GM10847 (cell line): ENCODE data around the gene IFT172.

ENCODE experiments used
- POLR2A ChIP-seq: IDR thresholded peaks from 2 replicates; pipeline ENCODE4 v1.6.1; 2011; ENCODE audit not compliant: insufficient read length; ENCODE audit errors: extremely low read depth

Gene IFT172

GRCh38 chr2:27497288-27497627, 7.7 kb upstream of the IFT172 start:
- no peak for TF ChIP-seq POLR2A

- no peak for TF ChIP-seq POLR2A
Observed at GRCh38 chr2:27496357-27497287, 7.1 kb upstream of the IFT172 start, which contains the start of gene GCKR. TSS of gene GCKR (plus strand) at chr2:27496839. CDS start at chr2:27496905, 66 bp downstream.

GRCh38 chr2:27495840-27496356, 6.4 kb upstream of the IFT172 start:
- no peak for TF ChIP-seq POLR2A

- TF ChIP-seq POLR2A = no peak
Observed at GRCh38 chr2:27494944-27495554, 5.5 kb upstream of the IFT172 start, which contains the start of gene FNDC4. TSS of gene FNDC4 (minus strand) at chr2:27495200. CDS start at chr2:27494679, 521 bp downstream.

GRCh38 chr2:27494284-27494943, 4.9 kb upstream of the IFT172 start:
- no peak for TF ChIP-seq POLR2A

GRCh38 chr2:27493948-27494283, 4.4 kb upstream of the IFT172 start:
- no peak for TF ChIP-seq POLR2A

GRCh38 chr2:27492557-27492956, 3.0 kb upstream of the IFT172 start:
- no peak for TF ChIP-seq POLR2A

- no peak for TF ChIP-seq POLR2A
Observed at GRCh38 chr2:27489118-27489497, 435 bp downstream of the IFT172 start.

GRCh38 chr2:27485496-27485895, 4.0 kb downstream of the IFT172 start:
- TF ChIP-seq POLR2A = no peak

GRCh38 chr2:27471961-27472360, 17.6 kb downstream of the IFT172 start:
- no peak for TF ChIP-seq POLR2A

- TF ChIP-seq POLR2A = no peak
Observed at GRCh38 chr2:27464443-27464842, 25.1 kb downstream of the IFT172 start.

GRCh38 chr2:27461118-27461517, 28.4 kb downstream of the IFT172 start:
- no peak for TF ChIP-seq POLR2A

GRCh38 chr2:27453968-27454367, 35.6 kb downstream of the IFT172 start:
- no peak for TF ChIP-seq POLR2A

GRCh38 chr2:27451095-27451494, 38.4 kb downstream of the IFT172 start:
- TF ChIP-seq POLR2A = no peak

- TF ChIP-seq POLR2A = no peak
Observed at GRCh38 chr2:27448381-27448780, 41.2 kb downstream of the IFT172 start.

GRCh38 chr2:27446057-27446456, 43.5 kb downstream of the IFT172 start:
- no peak for TF ChIP-seq POLR2A
